Endothelial cell (in vitro differentiated cells): ENCODE measurements around the gene GPR150. TPM values are rescaled to one million over a fixed set of nuclear protein-coding genes. Genes with fewer than 3 reads are reported as not detected.
"Not testable (repeated sequence)": the region's sequence is repeated elsewhere in the genome, so short reads cannot be mapped to it uniquely, and the experiment has no call there.

ENCODE experiments used
- DNase-seq: peaks from one replicate; pipeline ENCODE4 v3.0.0; 2021; ENCODE audit warnings: low spot score
- H3K27ac Mint-ChIP-seq: one replicate; pipeline ENCODE4 v1.8.0; 2021; ENCODE audit warnings: mixed read lengths, inconsistent platforms; ENCODE audit not compliant: unreplicated experiment
- H3K27me3 Mint-ChIP-seq: one replicate; pipeline ENCODE4 v1.8.0; 2021; ENCODE audit warnings: mild to moderate bottlenecking, moderate library complexity, mixed read lengths, inconsistent platforms; ENCODE audit not compliant: unreplicated experiment
- H3K36me3 Mint-ChIP-seq: one replicate; pipeline ENCODE4 v1.8.0; 2021; ENCODE audit warnings: mild to moderate bottlenecking, low read depth, mixed read lengths, inconsistent platforms; ENCODE audit not compliant: unreplicated experiment
- H3K4me1 Mint-ChIP-seq: one replicate; pipeline ENCODE4 v1.8.0; 2021; ENCODE audit warnings: mild to moderate bottlenecking, mixed read lengths, inconsistent platforms; ENCODE audit not compliant: unreplicated experiment
- H3K4me3 Mint-ChIP-seq: one replicate; pipeline ENCODE4 v1.8.0; 2021; ENCODE audit warnings: mild to moderate bottlenecking, mixed read lengths, inconsistent platforms; ENCODE audit not compliant: unreplicated experiment
- H3K9me3 Mint-ChIP-seq: one replicate; pipeline ENCODE4 v1.8.0; 2021; ENCODE audit warnings: mixed read lengths, inconsistent platforms; ENCODE audit not compliant: unreplicated experiment
- total RNA-seq: library from RNA; stranded (reverse); fragmentation: NEBNext Ultra II Directional; extraction: Animal tissue kit (Norgen Biotek cat#: 25700); gene quantifications from one replicate; pipeline ENCODE4 v1.2.1, GENCODE V29; 2021; ENCODE audit not compliant: unreplicated experiment
- TF ChIP-seq, protein P1 (sequence below): fragments of 200-600 bp; sonication (generic); IDR thresholded peaks from one replicate; pipeline ENCODE4 v1.5.0; 2021; ENCODE audit warnings: antibody characterized with exemption; ENCODE audit not compliant: unreplicated experiment

GPR150 gene
- total RNA-seq, 1 donor from 2014 or later, result not detected

DNA sequence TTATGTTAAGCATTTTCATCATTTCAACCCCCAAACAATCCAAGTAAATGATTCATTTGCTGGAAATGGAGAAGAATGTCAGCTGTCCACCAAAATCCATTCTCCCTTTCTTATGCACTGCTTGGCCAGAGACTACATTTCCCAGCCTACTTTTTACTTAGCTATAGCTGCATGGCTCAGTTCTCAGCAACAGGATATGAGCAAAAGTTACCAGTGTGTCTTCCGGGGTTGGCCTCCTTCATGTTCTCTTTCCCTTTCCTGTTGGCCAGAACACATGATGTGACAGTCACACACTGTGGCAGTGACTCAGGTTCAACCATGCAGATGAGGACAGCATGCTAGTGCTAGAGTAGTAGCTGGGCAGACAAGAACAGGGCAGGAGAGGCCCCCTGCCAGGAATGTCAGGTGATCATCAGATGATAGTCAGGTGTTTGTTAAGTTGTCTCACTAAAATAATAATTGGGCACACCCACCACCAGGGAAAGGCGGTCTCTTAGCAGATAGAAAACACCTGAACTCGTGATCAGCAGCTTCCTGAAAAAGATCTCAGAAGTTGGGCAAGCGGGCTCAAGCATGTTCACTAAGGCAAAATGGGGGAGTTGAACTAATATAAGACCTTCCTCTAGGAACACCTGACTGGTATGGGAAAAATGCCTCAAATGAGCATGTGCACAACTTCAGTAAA lies 12.2 kb downstream of the GPR150 start:
- Mint-ChIP-seq H3K4me1 (peaks cover 3% of the 10 kb centered on the region), H3K9me3 (no peaks in the 10 kb centered on the region), H3K27me3 (peaks cover 3% of the 10 kb centered on the region), H3K4me3 (no peak overlapping the region), H3K36me3 (no peaks in the 10 kb centered on the region), H3K27ac (no peak overlapping the region)
- DNase-seq, result no peak
- TF ChIP-seq, protein P1, sequence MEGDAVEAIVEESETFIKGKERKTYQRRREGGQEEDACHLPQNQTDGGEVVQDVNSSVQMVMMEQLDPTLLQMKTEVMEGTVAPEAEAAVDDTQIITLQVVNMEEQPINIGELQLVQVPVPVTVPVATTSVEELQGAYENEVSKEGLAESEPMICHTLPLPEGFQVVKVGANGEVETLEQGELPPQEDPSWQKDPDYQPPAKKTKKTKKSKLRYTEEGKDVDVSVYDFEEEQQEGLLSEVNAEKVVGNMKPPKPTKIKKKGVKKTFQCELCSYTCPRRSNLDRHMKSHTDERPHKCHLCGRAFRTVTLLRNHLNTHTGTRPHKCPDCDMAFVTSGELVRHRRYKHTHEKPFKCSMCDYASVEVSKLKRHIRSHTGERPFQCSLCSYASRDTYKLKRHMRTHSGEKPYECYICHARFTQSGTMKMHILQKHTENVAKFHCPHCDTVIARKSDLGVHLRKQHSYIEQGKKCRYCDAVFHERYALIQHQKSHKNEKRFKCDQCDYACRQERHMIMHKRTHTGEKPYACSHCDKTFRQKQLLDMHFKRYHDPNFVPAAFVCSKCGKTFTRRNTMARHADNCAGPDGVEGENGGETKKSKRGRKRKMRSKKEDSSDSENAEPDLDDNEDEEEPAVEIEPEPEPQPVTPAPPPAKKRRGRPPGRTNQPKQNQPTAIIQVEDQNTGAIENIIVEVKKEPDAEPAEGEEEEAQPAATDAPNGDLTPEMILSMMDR, result no peak

- not testable (repeated sequence) for H3K4me3 Mint-ChIP-seq, H3K36me3 Mint-ChIP-seq, H3K9me3 Mint-ChIP-seq, H3K4me1 Mint-ChIP-seq, H3K27me3 Mint-ChIP-seq, DNase-seq, H3K27ac Mint-ChIP-seq
Observed at GRCh38 chr5:95632942-95633341, 13.1 kb downstream of the GPR150 start.

DNA sequence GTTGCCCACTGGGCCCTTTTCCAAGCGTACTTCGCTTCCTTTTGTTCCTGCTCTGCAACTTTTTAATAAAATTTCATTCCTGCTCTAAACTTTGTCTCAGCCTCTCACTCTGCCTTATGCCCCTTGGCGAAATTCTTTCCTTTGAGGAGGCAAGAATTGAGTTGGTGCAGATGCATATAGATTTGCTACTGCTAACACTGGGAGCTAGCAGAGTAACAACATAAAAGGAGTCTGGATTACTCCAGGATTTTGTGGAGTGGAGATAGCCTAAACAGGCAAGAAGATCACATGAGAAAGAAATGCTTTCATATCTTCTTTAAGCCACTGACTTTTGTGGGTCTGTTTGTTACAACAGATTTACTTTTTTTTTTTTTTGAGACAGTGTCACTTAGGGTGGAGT lies 13.8 kb downstream of the GPR150 start:
- peaks cover 3% of the 10 kb centered on the region for H3K4me1 Mint-ChIP-seq
- DNase-seq, result no peak
- no peaks in the 10 kb centered on the region for H3K9me3 Mint-ChIP-seq
- peaks cover 4% of the 10 kb centered on the region for H3K27me3 Mint-ChIP-seq
- no peaks in the 10 kb centered on the region for H3K36me3 Mint-ChIP-seq
- no peak overlapping the region for H3K27ac Mint-ChIP-seq
- TF ChIP-seq, protein P1, result no peak
- H3K4me3 Mint-ChIP-seq, result no peak overlapping the region

DNA sequence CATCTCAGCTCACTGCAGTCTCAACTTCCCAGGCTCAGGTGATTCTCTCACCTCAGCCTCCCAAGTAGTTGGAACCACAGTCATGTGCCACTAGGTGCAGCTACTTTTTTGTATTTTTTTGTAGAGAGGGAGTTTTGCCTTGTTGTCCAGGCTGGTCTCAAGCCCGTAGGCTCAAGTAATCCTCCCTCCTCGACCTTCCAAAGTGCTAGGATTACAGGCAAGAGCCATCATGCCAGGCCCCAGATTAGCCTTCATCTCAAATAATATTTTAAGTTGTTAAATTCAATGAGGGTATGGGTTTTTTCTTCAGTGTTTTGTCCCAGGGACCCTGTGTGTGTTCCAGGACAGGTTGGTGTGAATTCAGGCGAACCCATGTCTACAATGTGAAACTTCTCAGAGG lies 14.2 kb downstream of the GPR150 start:
- no peak overlapping the region for H3K4me3 Mint-ChIP-seq
- H3K27me3 Mint-ChIP-seq, result peaks cover 4% of the 10 kb centered on the region
- DNase-seq, result no peak
- H3K4me1 Mint-ChIP-seq, result peaks cover 3% of the 10 kb centered on the region
- H3K9me3 Mint-ChIP-seq, result no peaks in the 10 kb centered on the region
- H3K27ac Mint-ChIP-seq, result no peak overlapping the region
- TF ChIP-seq, protein P1, result no peak
- H3K36me3 Mint-ChIP-seq, result no peaks in the 10 kb centered on the region

- H3K4me3 Mint-ChIP-seq, result no peak overlapping the region
- H3K4me1 Mint-ChIP-seq, result no peaks in the 10 kb centered on the region
- no peaks in the 10 kb centered on the region for H3K9me3 Mint-ChIP-seq
- H3K27me3 Mint-ChIP-seq, result peaks cover 1% of the 10 kb centered on the region
- no peak overlapping the region for H3K27ac Mint-ChIP-seq
- TF ChIP-seq, protein P1, result no peak
- no peak for DNase-seq
- no peaks in the 10 kb centered on the region for H3K36me3 Mint-ChIP-seq
Observed at GRCh38 chr5:95638632-95639031, 18.7 kb downstream of the GPR150 start.
